Stimulated activated CD8-positive, alpha-beta memory T cell treated with anti-CD3 and anti-CD28 coated beads, Interleukin-2, amount 100 ng/mL, for 48 hours (primary cell): ENCODE results near the gene ACADS.

Experiments used
- DNase-seq, 2 donors: peaks; one replicate each; pipeline ENCODE4 v3.0.0-alpha.2; 2020; ENCODE audit warnings: low read depth in 2 of 2

The ACADS gene

GRCh38 chr12:120700886-120701285, 24.7 kb upstream of the ACADS start:
- DNase-seq, result no peak

GRCh38 chr12:120702637-120703036, 23.0 kb upstream of the ACADS start:
- DNase-seq, result no peak

- no peak for DNase-seq
These were observed 22.2 kb upstream of the ACADS start for GRCh38 chr12:120703311-120703942.

GRCh38 chr12:120705618-120706017, 20.0 kb upstream of the ACADS start:
- DNase-seq, result no peak

- DNase-seq, result no peak
These were observed 19.6 kb upstream of the ACADS start for GRCh38 chr12:120706029-120706428.

DNA sequence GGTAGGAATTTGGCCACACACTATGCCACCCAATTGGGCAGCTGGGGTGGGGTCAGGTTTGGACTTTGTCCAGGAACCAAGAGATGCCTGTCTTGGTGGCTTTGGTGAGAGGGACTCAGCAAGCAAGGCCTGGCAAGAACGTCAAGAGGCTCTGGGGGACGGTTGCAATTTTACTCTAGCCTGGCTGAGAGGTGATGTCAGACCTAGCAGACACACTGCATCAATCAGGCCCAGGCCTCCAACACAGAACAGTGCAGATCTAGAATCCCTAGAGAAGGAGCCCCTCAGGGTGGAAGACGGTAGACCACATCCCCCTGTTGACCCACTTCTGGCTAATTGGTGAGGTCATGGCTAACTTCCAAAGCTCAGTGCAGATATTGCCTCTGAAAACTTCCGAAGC, 17.0 kb upstream of the ACADS start:
- DNase-seq, result no peak

DNA sequence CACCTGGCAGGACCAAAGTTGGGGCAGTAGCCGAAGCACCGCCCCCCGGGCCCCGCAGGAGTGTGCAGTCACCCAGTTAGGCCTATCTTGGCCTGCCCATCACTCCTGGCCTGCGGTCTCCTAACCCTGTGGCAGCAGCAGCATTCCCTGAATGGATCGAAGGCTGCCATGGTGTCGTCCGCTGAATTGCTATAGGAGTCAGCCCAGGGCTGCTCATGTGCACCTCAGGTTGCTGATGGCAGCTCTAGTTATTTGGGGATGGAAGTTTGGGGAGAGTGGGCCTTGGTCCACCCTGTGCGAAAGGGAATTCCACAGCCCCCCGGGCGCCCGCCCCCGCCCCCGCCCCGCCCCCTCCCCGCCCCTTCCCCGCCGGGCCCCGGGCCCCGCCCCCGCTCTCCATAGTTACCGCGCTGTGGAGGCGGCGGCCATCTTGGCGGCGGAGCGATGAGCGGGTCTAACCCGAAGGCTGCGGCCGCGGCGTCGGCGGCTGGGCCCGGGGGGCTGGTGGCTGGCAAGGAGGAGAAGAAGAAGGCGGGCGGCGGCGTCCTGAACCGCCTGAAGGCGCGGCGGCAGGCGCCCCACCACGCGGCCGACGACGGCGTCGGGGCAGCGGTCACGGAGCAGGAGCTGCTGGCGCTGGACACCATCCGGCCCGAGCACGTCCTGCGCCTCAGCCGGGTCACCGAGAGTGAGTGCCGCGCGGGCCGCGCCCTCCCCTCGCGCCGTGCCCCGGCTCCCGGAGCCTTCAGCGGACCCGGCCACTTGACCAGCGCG, 15.4 kb upstream of the ACADS start, which contains the start of gene UNC119B:
Gene UNC119B (plus strand): TSS at position 428 of the 774 bp plus-strand sequence. CDS start 17 bp downstream, at position 445.
- peak; percentile 65 to 67 for DNase-seq

GRCh38 chr12:120710805-120711296, 14.8 kb upstream of the ACADS start:
- DNase-seq, result no peak

DNA sequence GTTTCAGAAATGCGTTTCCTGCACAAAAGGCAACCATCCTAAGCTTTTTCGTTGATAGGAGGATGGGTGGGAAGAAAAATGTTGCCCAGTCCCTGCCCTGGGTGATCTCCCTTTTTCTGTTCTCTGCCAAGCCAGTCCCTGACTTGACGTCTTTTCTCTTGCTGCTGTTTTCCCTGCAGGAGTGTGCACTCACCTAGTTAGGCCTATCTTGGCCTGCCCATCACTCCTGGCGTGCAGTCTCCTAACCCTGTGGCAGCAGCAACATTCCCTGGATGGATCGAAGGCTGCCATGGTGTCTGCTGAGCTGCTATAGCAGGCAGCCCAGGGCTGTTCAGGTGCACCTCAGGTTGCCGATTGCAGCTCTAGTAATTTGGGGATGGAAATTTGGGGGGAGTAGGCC, 14.2 kb upstream of the ACADS start:
- DNase-seq, result no peak

- DNase-seq, result no peak
These were observed 13.0 kb upstream of the ACADS start for GRCh38 chr12:120712610-120713009.

GRCh38 chr12:120713861-120714482, 11.7 kb upstream of the ACADS start:
- peak; percentile 48 to 51 for DNase-seq

DNA sequence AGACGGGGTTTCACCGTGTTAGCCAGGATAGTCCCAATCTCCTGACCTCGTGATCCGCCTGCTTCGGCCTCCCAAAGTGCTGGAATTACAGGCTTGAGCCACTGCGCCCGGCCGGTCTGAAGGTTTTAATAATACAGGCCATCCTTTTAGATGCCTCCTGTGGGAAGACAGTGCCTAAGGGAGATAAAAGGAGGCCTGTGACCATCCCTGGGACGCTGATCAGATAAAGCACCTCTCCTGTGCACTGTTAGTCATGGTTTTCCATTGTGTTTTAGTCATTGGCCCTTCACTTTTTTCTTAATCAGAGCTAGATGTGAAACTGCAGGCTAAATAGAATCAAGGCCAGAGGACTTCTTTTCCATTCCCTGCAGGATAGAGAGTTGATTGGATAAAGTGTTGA, 7.6 kb upstream of the ACADS start:
- DNase-seq, result no peak

DNA sequence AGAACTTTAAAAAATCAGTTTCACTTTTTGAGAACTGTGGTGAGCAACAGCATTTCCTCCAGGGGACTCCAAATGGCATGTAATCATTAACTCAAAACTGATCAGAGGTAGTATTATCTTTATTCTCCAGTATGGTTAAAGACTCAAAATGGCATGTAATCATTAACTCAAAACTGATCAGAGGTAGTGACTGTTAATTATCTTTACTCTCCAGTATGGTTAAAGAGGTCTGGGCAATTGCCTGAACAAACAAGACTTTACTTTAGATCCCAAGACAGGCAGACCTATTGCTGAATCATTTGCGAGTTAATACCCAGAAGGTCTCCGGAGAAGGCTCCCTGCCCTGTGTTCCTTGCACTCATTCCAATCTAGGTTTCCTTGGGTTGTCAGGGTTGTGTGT, 6.6 kb upstream of the ACADS start:
- DNase-seq, result no peak

DNA sequence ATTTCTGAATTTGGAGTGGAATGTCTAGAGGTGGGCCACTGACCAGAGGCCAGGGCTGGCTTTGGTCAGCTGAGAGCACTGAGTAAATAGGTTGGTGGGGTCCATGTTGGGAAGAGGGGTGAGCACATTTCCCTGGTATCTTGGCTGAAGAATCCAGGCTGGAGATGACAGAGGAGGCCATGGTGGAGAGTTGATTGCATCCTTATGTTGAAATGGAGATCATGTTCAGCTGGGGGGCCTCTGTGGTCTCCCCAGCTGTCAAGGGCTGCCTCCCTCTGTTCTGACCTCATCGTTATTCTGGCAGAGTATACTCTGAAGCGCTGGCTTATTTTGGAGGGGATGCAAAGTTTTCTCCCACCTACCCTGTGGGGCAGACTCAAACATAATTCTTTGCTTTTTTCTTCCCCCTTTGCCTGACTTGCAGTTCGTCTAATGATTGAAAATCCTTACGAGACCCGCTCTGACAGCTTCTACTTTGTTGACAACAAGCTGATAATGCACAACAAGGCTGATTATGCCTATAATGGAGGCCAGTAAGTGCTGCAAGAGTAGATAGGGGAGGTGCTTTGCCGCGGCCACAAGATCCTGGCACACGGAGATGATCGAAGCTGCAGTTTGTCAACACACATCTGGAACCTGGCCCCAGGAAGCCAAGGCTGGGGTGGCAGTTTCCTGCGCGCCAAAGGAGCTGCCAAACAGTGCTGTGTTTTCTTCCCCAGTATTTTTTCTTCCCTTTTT, 6.0 kb upstream of the ACADS start:
- no peak for DNase-seq

GRCh38 chr12:120720234-120720986, 5.2 kb upstream of the ACADS start:
- DNase-seq, result no peak

- DNase-seq, result no peak
These were observed 4.4 kb upstream of the ACADS start for GRCh38 chr12:120720987-120721801.

GRCh38 chr12:120721866-120722265, 3.8 kb upstream of the ACADS start:
- DNase-seq, result no peak

- DNase-seq, result no peak
These were observed 2.8 kb upstream of the ACADS start for GRCh38 chr12:120722784-120723183.

DNA sequence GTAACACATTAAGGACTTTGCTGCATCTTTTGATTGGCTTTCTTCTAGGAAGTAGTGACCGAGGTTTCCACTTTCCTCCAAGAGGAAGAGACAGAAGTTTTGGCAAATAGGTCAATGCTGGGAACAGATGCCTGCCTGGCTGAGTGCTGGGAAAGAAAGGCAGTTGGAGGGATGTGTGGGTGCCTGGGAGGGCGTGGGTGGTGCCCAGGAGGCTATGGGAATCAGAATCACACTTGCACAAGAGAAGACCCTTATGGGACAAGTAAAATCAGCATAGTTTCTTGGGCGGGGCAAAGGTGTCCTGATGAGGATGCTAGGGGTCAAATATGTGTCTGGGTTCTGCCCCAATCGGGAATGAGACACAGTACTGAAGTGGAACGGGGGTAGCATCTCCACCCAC, 906 bp upstream of the ACADS start:
- no peak for DNase-seq

- DNase-seq, result no peak
These were observed 421 bp upstream of the ACADS start for GRCh38 chr12:120725151-120725658.
